A549 treated with dexamethasone at 1 μM for 4 hours (cell line): ENCODE results near the gene RPS27L. TPM values are rescaled to one million over a fixed set of nuclear protein-coding genes. Genes with fewer than 3 reads are reported as not detected.

ENCODE experiments used
- total RNA-seq: library from RNA; stranded (reverse); fragments of 200-300 nt; extraction: Qiagen RNA extraction; gene quantifications from 5 replicates; pipeline ENCODE4 v1.2.3, GENCODE V29; 2022

RPS27L gene
- total RNA-seq = 317 to 454 TPM (median 344 TPM) in 5 replicates

GRCh38 chr15:63157118-63157843, at the start of gene RPS27L:
TSS of gene RPS27L (minus strand) at chr15:63157477. CDS start at chr15:63157405, 72 bp downstream.

GRCh38 chr15:63188926-63189871, 31.9 kb upstream of the RPS27L start, which contains the start of gene RAB8B:
TSS of gene RAB8B (plus strand) at chr15:63189606. CDS start at chr15:63189625, 19 bp downstream.

GRCh38 chr15:63121382-63122001, 35.8 kb downstream of the RPS27L start, which contains the start of gene LACTB:
TSS of gene LACTB (plus strand) at chr15:63121861. CDS start at chr15:63121872, 11 bp downstream.

Other genes starting within 250 kb of the RPS27L start
- 399 to 506 TPM (median 471 TPM) in 5 replicates for gene TPM1, start 114.7 kb downstream of the RPS27L start, total RNA-seq
- gene LACTB, start 35.6 kb downstream of the RPS27L start, total RNA-seq = 28.2 to 31.5 TPM (median 30.5 TPM) in 5 replicates
- gene RAB8B, start 32.1 kb upstream of the RPS27L start, total RNA-seq = 11.3 to 18.4 TPM (median 17.1 TPM) in 5 replicates
- gene APH1B, start 120.1 kb upstream of the RPS27L start, total RNA-seq = 20.0 to 24.8 TPM (median 21.4 TPM) in 5 replicates
- 162 to 219 TPM (median 203 TPM) in 5 replicates for gene CA12, start 224.4 kb upstream of the RPS27L start, total RNA-seq